HG02973 (cell line): ENCODE measurements around the gene SEBOX.

Experiments used
- ATAC-seq: cut with Tn5 transposase; IDR thresholded peaks from one replicate; pipeline ENCODE4 v1.9.1; 2021; ENCODE audit warnings: moderate library complexity; ENCODE audit not compliant: unreplicated experiment

The SEBOX gene

DNA sequence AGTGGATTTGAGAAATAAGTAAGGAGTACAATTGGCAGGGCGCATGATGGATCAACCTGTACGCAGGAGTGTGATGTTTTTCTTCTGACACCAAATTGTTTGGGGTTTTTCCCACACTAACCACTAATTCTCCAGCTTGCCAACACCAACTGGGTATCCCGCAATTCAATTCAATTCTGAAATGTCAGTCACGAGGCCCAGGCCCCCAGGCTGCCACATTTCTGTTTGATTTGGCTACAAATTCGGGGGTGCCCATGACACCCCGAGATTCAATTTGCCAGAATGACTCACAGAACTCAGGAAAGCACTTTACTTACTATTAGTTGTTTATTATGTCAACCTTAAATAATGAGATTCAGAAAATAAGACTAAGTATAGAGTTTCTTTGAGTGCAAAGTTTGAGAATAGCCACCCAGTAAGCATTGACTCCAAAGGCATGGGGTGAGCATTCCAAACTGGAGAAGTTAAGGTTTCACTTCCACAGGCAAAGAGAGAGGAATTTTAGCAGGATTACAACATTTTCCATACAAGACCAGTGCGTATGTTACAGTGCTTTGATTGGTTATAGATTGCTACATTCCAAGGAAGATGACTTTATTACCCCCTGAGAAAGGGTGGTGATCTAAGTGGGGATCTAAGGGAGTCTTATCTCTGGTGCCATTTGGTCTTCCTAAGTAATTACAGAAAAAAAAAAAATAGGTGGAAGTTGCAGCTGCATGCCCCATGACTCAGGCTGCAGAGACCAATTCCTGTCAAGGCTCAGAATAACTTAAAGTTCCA, 29.5 kb upstream of the SEBOX start:
- no peak for ATAC-seq

DNA sequence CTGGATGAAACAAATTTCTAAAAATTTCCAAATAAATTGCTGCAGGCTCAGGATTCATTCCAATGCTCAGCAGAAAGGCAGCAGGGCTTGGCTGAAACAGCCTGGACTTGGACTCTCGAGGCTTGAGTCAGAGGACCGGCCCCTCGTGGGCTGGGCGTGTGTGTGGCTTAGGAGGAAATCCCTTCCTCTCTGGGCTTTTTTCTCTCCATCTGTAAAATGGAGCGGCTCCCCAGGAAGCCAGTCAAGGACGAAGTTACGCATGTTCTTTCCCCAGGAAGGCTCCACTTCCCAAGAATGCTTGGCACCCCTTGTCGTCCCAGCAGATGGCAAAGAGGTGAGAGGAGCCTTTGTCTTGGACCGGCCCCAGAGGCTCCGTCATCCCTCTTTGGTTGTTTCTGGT, 27.5 kb upstream of the SEBOX start:
- ATAC-seq: no peak

DNA sequence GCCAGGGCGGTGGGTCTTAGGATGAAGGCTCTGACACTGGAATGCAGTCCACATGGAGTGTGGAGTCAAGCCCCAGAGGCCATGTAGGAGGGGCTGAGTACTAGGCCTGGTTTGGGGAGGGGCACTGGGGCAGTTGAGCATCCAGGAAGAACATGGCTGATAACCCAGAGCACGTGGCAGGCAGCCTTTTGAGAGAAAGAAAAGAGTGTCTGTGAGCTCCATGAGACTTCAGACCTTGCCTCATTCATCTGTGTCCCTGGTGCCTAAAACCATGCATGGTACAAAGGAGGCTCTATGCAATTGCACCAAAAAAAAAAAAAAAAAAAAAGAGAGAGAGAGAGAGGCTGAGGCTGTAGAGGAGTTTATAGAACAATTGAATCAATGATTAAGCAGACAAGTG, 26.4 kb upstream of the SEBOX start:
- ATAC-seq: no peak

DNA sequence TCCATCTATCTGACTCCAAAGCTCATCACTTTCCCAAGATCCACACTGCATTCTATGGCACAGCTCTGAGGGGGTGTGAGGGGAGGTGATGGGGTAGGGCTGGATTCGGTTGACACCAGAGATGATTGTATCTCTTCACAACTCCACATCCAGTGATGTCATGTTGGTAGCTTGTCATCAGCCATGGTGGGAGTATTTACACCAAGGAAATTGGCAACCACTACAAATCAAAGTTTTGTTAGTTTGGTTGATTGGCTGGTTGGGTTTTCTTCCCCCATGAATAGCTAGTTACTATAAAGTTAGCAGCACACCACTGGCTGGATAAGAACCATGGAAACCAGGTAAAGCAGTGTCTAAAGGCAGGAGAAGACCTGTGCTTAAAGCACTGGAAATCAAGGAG, 26.0 kb upstream of the SEBOX start:
- ATAC-seq: no peak

DNA sequence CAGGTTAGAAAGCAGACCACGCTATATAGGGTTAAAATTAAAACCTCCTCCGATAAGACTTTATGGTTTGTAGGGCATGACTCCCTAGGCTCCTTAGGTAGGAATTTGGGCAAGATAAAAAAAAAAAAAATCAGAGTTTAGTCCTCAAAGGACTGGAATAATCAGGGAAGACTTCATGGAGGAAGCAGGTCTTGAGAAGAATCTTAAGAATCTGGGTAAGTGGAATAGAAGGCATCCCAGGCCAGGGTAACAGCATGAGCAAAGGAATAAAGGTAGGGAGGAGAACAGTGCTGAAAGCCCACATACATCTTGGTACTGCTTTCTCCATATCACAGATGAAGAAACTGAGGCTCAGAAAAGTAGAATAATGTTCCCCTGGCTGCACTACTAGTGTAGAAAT, 25.6 kb upstream of the SEBOX start:
- ATAC-seq: no peak

DNA sequence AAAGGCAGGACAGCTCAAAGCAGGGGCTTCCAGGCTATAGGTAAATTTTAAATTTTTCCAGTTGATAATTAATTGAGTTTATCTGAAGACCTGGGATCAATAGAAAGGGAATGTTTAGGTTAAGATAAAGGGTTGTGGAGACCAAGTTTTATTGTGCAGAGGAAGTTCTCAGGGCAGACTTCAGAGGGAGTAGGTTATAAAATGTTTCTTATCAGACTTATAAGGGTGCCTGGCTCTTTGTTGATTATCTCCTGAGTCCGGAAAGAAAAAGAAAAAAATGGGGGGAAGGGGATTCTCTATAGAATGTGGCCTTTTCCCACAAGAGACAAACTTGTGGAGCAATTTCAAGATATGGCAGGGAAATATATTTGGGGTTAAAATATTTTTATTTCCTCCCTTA, 25.1 kb upstream of the SEBOX start:
- ATAC-seq: no peak

DNA sequence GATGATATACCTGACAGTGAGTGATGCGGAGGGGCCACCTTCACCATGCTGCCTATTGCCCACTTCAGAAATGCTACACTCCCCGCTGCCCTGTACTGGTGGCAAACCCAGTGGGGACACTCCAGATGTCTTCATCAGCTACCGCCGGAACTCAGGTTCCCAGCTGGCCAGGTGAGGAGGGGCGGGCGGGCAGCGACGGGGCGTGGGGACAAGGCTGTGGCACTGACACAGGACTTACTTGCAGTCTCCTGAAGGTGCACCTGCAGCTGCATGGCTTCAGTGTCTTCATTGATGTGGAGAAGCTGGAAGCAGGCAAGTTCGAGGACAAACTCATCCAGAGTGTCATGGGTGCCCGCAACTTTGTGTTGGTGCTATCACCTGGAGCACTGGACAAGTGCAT, 23.1 kb upstream of the SEBOX start:
- no peak for ATAC-seq

DNA sequence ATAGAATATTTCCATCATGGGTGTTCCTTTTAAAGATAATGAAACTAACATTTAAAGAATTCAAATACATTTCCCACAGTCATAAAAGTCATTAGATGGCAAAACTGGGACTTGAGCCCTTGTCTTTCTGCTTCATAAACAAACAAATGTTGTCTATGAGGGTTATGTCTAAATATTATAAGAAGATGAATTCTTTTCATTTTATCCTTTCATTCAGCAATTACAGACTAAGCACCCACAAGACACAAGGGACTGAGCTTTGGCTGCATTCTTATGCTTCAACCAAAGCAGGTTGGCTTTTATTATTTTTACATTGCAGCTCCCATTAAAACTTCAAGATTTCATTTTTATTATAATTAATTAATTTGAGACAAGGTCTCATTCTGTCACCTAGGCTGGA, 21.4 kb upstream of the SEBOX start:
- ATAC-seq: no peak

DNA sequence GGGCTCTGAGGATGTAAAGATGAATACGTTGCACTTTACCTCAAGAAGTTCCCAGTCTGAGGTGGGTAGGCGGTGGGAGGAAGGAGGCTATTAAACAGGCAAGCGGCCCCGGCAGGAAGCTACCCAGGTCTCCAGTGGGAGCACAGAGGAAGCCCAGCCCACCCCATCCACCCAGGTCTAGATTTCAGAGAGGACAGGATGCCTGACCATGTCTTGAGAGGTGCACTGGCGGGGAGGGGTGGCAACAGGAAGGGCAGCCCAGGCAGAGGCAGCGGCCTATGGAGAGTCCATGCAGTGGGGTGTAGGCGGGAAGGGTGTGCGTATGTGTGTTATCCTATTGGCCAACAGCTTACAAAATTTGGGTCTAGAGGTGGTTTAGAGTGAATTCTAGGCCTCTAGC, 20.4 kb upstream of the SEBOX start:
- ATAC-seq: no peak

DNA sequence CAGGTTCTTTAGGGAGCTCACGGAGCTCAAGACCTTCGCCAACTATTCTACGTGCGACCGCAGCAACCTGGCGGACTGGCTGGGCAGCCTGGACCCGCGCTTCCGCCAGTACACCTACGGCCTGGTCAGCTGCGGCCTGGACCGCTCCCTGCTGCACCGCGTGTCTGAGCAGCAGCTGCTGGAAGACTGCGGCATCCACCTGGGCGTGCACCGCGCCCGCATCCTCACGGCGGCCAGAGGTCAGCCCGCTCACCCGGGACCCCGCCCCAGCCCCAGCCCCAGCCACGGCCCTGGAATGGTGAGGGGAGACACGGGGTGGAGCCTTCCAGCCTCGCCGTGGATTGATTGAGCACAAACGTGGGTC, 20.0 kb upstream of the SEBOX start:
- peak; percentile 25 for ATAC-seq

DNA sequence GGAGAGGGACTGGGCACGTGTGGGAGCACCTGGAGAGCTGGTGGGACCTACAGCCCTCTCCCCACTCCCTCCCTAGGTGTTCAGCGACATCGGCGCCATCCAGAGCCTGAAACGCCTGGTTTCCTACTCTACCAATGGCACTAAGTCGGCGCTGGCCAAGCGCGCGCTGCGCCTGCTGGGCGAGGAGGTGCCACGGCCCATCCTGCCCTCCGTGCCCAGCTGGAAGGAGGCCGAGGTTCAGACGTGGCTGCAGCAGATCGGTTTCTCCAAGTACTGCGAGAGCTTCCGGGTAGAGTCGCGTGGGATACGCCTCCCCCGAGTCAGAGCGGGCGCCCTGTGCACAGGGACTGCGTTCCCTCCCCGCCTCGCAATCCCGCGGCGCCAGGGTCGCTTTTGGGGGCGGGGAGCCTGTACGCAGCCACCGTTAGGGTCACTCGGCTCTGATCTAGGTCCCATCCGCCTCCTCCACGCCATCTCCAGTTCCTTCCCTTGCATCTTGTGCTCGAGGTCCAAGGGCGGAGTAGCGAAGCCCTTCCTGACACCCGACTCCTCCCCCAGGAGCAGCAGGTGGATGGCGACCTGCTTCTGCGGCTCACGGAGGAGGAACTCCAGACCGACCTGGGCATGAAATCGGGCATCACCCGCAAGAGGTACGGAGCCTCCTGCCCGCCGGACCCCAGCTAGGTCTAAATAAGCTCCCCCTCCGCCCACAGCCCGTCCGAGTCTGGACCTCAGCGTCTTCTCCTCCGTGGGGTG, 19.5 kb upstream of the SEBOX start:
- peak; percentile 72 for ATAC-seq

DNA sequence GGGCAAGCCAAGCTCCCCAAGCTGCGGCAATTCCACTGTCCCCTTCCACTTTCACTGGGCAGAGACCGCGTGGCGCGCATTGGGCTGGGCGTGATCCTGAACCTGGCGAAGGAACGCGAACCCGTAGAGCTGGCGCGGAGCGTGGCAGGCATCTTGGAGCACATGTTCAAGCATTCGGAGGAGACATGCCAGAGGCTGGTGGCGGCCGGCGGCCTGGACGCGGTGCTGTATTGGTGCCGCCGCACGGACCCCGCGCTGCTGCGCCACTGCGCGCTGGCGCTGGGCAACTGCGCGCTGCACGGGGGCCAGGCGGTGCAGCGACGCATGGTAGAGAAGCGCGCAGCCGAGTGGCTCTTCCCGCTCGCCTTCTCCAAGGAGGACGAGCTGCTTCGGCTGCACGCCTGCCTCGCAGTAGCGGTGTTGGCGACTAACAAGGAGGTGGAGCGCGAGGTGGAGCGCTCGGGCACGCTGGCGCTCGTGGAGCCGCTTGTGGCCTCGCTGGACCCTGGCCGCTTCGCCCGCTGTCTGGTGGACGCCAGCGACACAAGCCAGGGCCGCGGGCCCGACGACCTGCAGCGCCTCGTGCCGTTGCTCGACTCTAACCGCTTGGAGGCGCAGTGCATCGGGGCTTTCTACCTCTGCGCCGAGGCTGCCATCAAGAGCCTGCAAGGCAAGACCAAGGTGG, 16.3 kb upstream of the SEBOX start:
- ATAC-seq: no peak

DNA sequence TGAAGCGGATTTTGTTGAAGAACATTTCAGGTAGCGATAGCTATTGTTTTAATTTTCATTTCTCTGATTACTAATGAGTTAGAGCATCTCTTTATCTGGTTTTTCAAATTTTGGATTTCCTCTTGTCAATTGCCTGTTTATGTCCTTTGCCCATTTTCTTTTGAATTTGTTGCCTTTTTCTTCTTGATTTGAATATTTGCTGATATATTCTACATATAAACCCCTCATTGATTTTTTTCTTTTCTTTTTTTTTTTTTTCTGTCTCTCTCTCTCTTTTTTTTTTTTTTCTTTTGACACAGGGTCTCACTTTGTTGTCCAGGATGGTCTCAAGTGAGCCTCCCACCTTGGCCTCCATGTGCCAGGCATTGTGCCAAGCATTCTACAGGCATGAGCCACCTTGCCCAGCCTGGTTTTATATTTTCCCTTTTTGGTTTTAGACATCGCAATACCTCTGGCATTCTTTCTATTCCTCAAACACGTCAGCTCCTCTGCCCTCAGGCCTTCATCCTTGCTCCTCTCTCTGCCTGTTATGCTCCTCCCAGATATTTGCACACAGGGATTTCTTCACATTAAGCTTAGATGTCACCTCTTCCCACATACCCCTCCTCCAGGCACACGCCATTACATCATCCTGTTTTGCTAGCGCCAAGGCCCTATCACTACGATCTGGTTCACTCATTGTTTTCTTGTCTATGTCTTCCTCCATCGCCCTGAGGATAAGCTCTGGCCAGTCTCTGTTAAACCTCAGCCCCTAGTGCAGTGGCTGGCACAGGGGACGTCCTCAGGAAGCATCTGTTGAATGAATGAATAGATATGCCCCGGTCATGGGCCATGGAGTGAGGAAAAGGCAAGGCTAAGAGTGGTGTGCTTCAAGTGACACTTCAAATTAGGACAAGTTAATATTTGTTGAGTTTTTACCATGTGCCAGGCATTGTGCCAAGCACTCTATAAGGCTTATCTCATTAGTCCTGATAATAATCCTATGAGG, 15.1 kb upstream of the SEBOX start:
- no peak for ATAC-seq

DNA sequence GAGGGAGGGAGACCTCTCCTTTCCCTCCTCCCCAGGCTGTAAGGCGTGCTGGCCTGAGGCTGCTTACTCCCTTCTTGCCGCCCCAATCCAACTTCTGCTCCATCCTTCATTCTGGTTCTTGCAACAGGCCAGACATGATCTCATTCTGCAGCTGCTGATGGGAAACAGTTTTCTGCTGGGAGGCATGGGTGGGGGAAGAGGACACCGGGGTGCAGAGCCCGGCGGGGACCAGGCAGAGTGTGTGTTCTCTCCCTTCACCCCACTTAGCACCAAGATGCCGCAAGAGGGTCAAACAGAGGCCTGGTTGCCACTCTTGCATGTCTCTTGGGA, 7.9 kb upstream of the SEBOX start:
- no peak for ATAC-seq

DNA sequence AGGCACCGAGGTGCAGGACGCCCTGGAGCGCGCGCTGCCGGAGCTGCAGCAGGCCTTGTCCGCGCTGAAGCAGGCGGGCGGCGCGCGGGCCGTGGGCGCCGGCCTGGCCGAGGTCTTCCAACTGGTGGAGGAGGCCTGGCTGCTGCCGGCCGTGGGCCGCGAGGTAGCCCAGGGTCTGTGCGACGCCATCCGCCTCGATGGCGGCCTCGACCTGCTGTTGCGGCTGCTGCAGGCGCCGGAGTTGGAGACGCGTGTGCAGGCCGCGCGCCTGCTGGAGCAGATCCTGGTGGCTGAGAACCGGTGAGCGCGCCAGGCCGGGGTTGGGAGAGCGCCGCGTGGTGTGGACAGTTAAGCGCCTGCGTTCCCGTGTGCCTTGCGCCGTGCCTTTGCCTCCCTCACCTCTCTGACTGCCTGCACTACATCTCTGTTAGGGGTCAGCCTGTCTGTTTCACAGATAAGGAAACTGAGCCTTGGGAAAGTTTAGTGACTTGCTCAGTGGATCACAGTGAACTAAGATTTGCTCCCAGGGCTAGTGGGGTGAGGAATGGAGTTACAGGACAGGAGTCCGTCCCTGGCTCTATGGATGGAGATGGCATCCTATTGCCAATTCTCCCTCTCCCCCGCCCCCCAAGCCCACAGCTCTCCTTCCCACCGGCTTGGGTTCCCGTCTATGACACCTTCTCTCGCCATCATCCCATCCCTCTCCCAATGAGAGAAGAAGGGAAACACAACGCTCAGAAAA, 7.4 kb upstream of the SEBOX start:
- no peak for ATAC-seq

DNA sequence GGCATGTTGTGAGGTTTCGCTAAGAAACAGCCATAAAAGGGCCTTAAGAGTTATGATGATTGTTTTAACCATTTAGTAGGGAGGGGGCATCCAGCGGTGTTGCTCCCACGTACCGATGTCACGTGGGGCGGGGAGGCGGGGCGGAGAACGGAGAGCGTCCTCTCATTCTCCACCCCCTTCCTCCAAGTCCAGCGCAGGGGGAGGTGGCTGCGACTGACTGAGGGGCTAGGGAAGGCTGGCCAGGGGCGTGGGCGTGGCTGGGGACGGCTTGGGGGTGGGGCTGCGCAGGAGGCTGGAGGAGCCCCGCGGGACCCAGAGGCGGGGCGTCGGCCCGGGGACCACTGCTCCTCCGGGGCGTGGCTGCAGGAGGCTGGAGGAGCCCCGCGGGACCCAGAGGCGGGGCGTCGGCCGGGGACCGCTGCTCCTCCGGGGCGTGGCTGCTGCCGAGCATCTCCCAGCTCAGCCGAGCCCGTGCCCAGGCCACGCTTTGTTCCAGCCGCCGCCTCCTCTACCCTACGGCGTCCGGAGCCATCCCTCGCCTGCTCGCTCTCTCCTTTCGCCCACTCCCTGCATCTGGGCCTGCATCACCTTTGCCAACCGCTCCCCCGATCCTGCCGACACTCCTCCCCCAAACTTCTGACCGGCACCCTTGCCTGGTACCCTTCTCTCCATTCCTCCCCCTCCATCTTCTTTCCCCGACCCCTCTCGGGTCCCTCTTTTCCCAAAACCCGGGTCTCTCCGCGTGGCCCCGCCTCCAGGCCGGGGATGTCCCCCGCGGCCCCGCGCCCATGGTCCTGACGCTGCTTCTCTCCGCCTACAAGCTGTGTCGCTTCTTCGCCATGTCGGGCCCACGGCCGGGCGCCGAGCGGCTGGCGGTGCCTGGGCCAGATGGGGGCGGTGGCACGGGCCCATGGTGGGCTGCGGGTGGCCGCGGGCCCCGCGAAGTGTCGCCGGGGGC, 6.5 kb upstream of the SEBOX start, which contains the start of gene SARM1:
TSS of gene SARM1 (plus strand) at position 450 of the 958 bp plus-strand sequence. CDS start at position 789, 339 bp downstream.
- ATAC-seq: peak; percentile 70

DNA sequence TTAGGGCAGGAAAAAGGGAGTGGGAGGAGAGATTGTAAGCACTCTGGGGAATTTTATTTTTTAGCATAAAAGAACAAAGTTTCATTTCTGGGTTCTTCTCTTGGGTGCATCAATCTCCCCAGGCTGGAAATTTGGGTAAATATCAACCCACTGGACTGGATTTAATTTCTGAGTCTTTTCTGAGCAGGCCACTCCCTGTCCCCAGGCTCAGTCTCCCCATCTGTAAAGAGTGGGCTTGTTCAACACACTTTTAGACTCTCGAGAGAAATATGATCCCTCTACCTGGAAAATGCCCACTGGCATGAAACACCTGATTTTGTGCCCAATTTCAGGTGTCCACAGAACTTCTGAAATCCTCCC, 5.7 kb upstream of the SEBOX start:
- ATAC-seq: no peak

DNA sequence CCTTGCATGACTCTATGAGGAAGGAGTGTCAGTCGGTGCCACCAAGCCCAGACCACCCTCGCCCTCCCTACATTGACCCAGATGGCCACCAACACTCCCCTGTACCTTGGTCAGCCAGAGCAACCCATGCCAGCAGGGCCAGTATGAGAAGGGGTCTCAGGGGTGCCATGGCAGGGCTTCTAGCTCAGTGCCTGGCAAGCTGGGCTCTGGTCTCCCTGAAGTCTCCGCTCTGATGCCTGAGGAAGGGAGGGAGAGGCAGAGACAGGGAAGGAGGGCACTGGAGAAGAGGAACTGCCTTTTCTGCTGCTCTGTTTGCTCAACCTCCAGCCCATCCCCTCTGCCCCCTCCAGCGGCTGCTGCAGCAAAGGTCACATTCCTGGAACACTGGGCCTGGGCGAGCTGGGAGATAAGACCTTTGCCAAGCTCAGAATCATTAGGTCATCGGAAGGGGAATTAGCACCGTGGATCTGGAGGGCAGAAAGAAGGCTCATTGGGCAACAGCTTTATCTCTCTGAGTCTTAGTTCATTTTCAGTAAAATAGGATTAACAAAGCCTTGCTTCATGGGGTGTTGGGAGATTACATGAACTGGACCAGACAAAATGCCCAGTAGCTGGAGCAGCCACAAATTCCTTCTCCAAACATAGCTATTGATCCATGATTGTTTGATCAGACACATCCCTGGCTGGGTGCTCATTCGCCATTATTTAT, 5.2 kb upstream of the SEBOX start, which contains the start of gene VTN:
TSS of gene VTN (minus strand) at position 273 of the 709 bp plus-strand sequence. CDS start at position 169, 104 bp downstream.
- no peak for ATAC-seq
